Measurements from ENCODE around the gene EPHA3. TPM values are rescaled to one million over a fixed set of nuclear protein-coding genes. Genes with fewer than 3 reads are reported as not detected.

EPHA3 gene
- total and polyA plus RNA-seq, 2 donors (not counting 3 experiments of a cell fraction or from before 2014, with no cell fraction given), result not detected

GRCh38 chr3:89139870-89140269 is 32.4 kb downstream of the EPHA3 start:
- no peak for FAIRE-seq
- ChIA-PET POLR2A (no interaction called here), CTCF (interaction anchor here (1.2 kb wide), 1 partner anchor 11 kb away, joined by 3 read pairs; no protein-coding TSS in a partner anchor)
- Histone ChIP-seq H3K36me3 (ENCODE audit: control insufficient read depth in 2 of 2, extremely low read depth in 1 of 2, insufficient read depth in 2 of 2, low read length in 2 of 2) (no peaks in the 10 kb centered on the region), H3K27me3 (ENCODE audit: control insufficient read depth in 2 of 2, insufficient read depth in 2 of 2, low read length in 2 of 2) (no peaks in the 10 kb centered on the region), H3K27ac (ENCODE audit: insufficient read depth, low read depth, low read length) (no peak overlapping the region), H3K9ac (replicated peaks; ENCODE audit: extremely low read depth, insufficient read depth, low read length) (no peak overlapping the region), H3K4me2 (ENCODE audit: insufficient read depth, low read length) (no peak overlapping the region), H3K9me1 (replicated peaks; ENCODE audit: control insufficient read depth, extremely low read depth, insufficient read depth, low read length) (no peaks in the 10 kb centered on the region), H4K20me1 (replicated peaks; ENCODE audit: control insufficient read depth, extremely low read depth, insufficient read depth, low read length) (no peaks in the 10 kb centered on the region), H3K4me1 (ENCODE audit: control insufficient read depth, extremely low read depth, insufficient read depth, low read length) (no peaks in the 10 kb centered on the region), H2AFZ (ENCODE audit: low read depth, low read length) (no peak overlapping the region), H3K9me3 (replicated peaks; ENCODE audit: control insufficient read depth, insufficient read depth, low read length) (no peaks in the 10 kb centered on the region), H3K79me2 (ENCODE audit: control insufficient read depth, insufficient read depth, low read length) (no peaks in the 10 kb centered on the region), H3K4me3 (replicated peaks in 1 of 3; ENCODE audit: insufficient read depth in 1 of 3, low read depth in 1 of 3, low read length in 3 of 3) (no peak overlapping the region)
- dilution Hi-C loops (cut with MboI; ENCODE audit: extremely low pct_ligation_motif_present, low sequenced_read_pairs) (no loop called here), intact Hi-C loops (cut with micrococcal nuclease) (no loop called here)
- BruUV-seq (replicated peaks), result no TSS peak
- TF ChIP-seq POLR2A (IDR thresholded peaks at IDR 0.05; ENCODE audit: low read depth, low read length), result no peak
- TF ChIP-seq JUN (IDR thresholded peaks at IDR 0.05; ENCODE audit: borderline replicate concordance, insufficient read depth, insufficient read length, low read depth), result no peak
- no peak for TF ChIP-seq MYC (IDR thresholded peaks at IDR 0.05; ENCODE audit: low read depth, low read length)
- no peak for TF ChIP-seq CTCF (IDR thresholded peaks at IDR 0.05; ENCODE audit: extremely low read depth in 1 of 2, insufficient read depth in 1 of 2, low read depth in 1 of 2, low read length in 2 of 2)
- TF ChIP-seq POLR2AphosphoS5 (IDR thresholded peaks at IDR 0.05; ENCODE audit: insufficient read depth, low read depth, low read length), result no peak
- TF ChIP-seq GATA2 (IDR thresholded peaks at IDR 0.05; ENCODE audit: insufficient read depth, insufficient read length, low read depth, low read length), result no peak
- TF ChIP-seq EZH2 (IDR thresholded peaks at IDR 0.05; ENCODE audit: borderline replicate concordance, low read depth, low read length, severe bottlenecking), result no peak
- no peak for TF ChIP-seq FOS (IDR thresholded peaks at IDR 0.05; ENCODE audit: borderline replicate concordance, insufficient read depth, low read length)
- TF ChIP-seq MAX (IDR thresholded peaks at IDR 0.05; ENCODE audit: insufficient read depth, insufficient read length), result no peak
- DNase-seq (ENCODE audit: low read depth, low spot score), result no peak
